ENCODE measurements around the gene CACNG6. TPM values are rescaled to one million over a fixed set of nuclear protein-coding genes. Genes with fewer than 3 reads are reported as not detected.

Gene CACNG6
- total and polyA plus RNA-seq, 8 donors = 0.17 to 2.5 (median 0.45) TPM; not detected in 1

DNA sequence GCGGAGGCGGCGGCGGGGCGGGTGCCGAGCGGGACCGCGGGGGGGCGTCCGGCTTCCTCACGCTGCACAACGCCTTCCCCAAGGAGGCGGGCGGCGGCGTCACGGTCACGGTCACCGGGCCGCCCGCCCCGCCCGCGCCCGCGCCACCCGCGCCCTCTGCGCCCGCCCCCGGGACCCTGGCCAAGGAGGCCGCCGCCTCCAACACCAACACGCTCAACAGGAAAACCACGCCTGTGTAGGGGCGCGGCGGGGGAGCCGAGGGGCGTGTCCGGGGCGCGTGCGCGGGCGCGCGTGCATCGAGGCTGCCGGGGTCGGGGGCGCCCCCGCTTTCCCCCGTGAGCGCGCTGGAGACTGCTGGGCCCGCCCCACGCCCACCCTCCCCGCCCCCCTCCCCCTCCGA lies 8.8 kb upstream of the CACNG6 start:
- peak in 1 of 4 donors; percentile 28 for DNase-seq
- Histone ChIP-seq H3K4me1 (peaks cover 4 to 24% of the 10 kb centered on the region in 2 donors), H3K36me3 (no peaks in the 10 kb centered on the region), H3K27me3 (peaks cover 50 to 85% of the 10 kb centered on the region in 2 donors), H3K9me3 (no peaks in the 10 kb centered on the region), H3K27ac (no peak overlapping the region), H3K4me3 (no peak overlapping the region)
- TF ChIP-seq, protein P1, sequence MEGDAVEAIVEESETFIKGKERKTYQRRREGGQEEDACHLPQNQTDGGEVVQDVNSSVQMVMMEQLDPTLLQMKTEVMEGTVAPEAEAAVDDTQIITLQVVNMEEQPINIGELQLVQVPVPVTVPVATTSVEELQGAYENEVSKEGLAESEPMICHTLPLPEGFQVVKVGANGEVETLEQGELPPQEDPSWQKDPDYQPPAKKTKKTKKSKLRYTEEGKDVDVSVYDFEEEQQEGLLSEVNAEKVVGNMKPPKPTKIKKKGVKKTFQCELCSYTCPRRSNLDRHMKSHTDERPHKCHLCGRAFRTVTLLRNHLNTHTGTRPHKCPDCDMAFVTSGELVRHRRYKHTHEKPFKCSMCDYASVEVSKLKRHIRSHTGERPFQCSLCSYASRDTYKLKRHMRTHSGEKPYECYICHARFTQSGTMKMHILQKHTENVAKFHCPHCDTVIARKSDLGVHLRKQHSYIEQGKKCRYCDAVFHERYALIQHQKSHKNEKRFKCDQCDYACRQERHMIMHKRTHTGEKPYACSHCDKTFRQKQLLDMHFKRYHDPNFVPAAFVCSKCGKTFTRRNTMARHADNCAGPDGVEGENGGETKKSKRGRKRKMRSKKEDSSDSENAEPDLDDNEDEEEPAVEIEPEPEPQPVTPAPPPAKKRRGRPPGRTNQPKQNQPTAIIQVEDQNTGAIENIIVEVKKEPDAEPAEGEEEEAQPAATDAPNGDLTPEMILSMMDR (IDR thresholded peaks at IDR 0.05) = no peak
- no peak for ATAC-seq
- intact Hi-C loops (cut with DNase I) = no loop called here

DNA sequence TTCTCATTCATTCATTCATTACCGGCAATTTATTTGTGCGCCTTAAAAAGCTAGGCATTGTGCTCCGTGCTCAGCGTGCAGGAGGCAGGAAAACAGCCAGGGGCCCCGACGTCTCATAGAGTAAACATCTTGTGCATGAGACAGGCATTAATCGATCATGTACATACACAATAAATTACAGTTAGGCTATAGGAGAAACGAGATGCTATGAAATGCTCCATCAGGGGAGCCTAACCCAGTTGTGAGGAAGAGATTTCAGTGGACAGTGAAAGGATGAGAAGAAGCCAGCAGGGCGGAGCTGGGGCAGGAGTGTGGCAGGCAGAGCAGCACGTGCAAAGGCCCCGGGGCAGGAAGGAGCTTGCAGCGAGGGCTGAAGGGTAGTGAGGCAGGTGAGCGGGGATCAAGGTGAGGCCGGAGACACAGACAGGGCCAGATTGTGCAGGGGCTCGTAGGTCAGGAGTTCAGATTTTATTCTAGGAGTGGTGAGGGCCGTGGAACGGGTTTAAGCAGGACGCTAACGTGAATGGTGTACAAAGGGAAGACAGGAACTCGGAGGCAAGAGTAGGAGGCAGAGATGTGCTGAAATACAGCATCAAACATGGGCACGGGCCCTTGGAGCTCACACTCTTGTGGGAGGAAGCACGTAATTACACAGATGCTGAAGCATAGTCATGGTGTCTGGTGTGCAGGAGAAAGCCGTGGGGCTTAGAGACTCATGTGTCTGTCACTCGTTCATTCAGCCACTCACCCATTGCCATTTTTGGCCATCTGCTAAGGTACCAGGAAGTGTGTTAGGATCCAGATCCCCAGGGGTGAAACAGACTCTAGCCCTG lies 7.8 kb upstream of the CACNG6 start:
- Histone ChIP-seq H3K27me3 (peaks cover 42 to 80% of the 10 kb centered on the region in 2 donors), H3K9me3 (no peaks in the 10 kb centered on the region), H3K4me3 (no peak overlapping the region), H3K36me3 (no peaks in the 10 kb centered on the region), H3K4me1 (peaks cover 4 to 15% of the 10 kb centered on the region in 2 donors), H3K27ac (no peak overlapping the region)
- DNase-seq = no peak
- TF ChIP-seq, protein P1 (IDR thresholded peaks at IDR 0.05) = no peak
- ATAC-seq = no peak
- intact Hi-C loops (cut with DNase I) = no loop called here

- TF ChIP-seq, protein P1 (IDR thresholded peaks at IDR 0.05) = no peak
- intact Hi-C loops (cut with DNase I) = no loop called here
- DNase-seq (no peak), ATAC-seq (no peak)
- no peak overlapping the region for H3K27ac ChIP-seq
- H3K9me3 ChIP-seq = no peaks in the 10 kb centered on the region
- no peak overlapping the region for H3K4me3 ChIP-seq
- H3K27me3 ChIP-seq = peaks cover 25 to 72% of the 10 kb centered on the region in 2 donors
- H3K36me3 ChIP-seq = no peaks in the 10 kb centered on the region
- H3K4me1 ChIP-seq = no peaks in the 10 kb centered on the region
Measured at GRCh38 chr19:53985863-53986262, 5.6 kb upstream of the CACNG6 start.

DNA sequence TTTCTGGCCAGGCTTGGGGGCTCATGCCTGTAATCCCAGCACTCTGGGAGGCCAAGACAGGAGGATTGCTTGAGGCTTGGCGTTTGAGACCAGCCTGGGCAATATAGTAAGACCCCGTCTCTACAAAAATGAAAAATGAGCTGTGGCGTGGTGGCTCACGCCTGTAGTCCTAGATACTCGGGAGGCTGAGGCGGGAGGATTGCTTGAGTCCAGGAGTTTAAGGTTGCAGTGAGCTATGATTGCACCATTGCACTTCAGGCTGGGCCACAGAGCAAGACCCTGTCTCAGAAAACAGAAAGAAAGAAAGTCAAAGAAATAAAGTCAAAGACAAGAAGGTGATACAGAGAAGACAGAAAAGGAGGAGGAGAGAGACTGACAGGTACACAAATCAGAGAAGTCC lies 2.5 kb upstream of the CACNG6 start:
- no peak overlapping the region for H3K27ac ChIP-seq
- H3K36me3 ChIP-seq = no peaks in the 10 kb centered on the region
- H3K27me3 ChIP-seq = peaks cover 19 to 72% of the 10 kb centered on the region in 2 donors
- intact Hi-C loops (cut with DNase I) = no loop called here
- ATAC-seq (no peak), DNase-seq (no peak)
- no peaks in the 10 kb centered on the region for H3K9me3 ChIP-seq
- H3K4me1 ChIP-seq = peaks cover 0 to 9% of the 10 kb centered on the region in 2 donors
- H3K4me3 ChIP-seq = no peak overlapping the region
- TF ChIP-seq, protein P1 (IDR thresholded peaks at IDR 0.05) = no peak

- H3K27me3 ChIP-seq = peaks cover 19 to 72% of the 10 kb centered on the region in 2 donors
- no peaks in the 10 kb centered on the region for H3K36me3 ChIP-seq
- TF ChIP-seq, protein P1 (IDR thresholded peaks at IDR 0.05) = no peak
- H3K4me3 ChIP-seq = no peak overlapping the region
- H3K9me3 ChIP-seq = no peaks in the 10 kb centered on the region
- no peak overlapping the region for H3K27ac ChIP-seq
- intact Hi-C loops (cut with DNase I) = no loop called here
- ATAC-seq = no peak
- peaks cover 0 to 9% of the 10 kb centered on the region in 2 donors for H3K4me1 ChIP-seq
- no peak for DNase-seq
Measured at GRCh38 chr19:53989600-53990533, 1.6 kb upstream of the CACNG6 start.
